OCI-LY3 (cell line): Measurements from ENCODE around the gene DUOX2.
"Not testable (repeated sequence)": the region's sequence is repeated elsewhere in the genome, so short reads cannot be mapped to it uniquely, and the experiment has no call there.

Experiments used
- CTCF ChIP-seq: fragments of 200-600, 300-600 bp; sonication (generic); IDR thresholded peaks from 2 replicates; pipeline ENCODE4 v1.5.1; 2014; ENCODE audit warnings: antibody characterized with exemption, low read length, low read depth
- EZH2phosphoT487 ChIP-seq: fragments of 200-600 bp; shearing (Covaris generic); IDR thresholded peaks from 2 replicates; pipeline ENCODE4 v1.6.1; 2018; ENCODE audit warnings: antibody characterized with exemption, mixed run types, low read depth

- TF ChIP-seq CTCF, EZH2phosphoT487: not testable (repeated sequence)
These were observed 33.4 kb downstream of the DUOX2 start for GRCh38 chr15:45080593-45080992.
